ENCODE measurements around the gene UBN1.

GRCh38 chr16:4799171-4799855, 48.0 kb upstream of the UBN1 start:
- TF ChIP-seq, protein P1, sequence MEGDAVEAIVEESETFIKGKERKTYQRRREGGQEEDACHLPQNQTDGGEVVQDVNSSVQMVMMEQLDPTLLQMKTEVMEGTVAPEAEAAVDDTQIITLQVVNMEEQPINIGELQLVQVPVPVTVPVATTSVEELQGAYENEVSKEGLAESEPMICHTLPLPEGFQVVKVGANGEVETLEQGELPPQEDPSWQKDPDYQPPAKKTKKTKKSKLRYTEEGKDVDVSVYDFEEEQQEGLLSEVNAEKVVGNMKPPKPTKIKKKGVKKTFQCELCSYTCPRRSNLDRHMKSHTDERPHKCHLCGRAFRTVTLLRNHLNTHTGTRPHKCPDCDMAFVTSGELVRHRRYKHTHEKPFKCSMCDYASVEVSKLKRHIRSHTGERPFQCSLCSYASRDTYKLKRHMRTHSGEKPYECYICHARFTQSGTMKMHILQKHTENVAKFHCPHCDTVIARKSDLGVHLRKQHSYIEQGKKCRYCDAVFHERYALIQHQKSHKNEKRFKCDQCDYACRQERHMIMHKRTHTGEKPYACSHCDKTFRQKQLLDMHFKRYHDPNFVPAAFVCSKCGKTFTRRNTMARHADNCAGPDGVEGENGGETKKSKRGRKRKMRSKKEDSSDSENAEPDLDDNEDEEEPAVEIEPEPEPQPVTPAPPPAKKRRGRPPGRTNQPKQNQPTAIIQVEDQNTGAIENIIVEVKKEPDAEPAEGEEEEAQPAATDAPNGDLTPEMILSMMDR (IDR thresholded peaks at IDR 0.05; ENCODE audit: low read depth, low read length, missing input control) = no peak
- no peak for TF ChIP-seq HNF4A (conservative IDR thresholded peaks at IDR 0.05)
- TF ChIP-seq ATF3 (IDR thresholded peaks at IDR 0.05) = no peak
- no peak for TF ChIP-seq SP1 (IDR thresholded peaks at IDR 0.05)
- TF ChIP-seq EGR1 (IDR thresholded peaks at IDR 0.05; ENCODE audit: low read depth in 2 of 2) = no peak
- TF ChIP-seq YY1 (IDR thresholded peaks at IDR 0.05) = no peak

Data from liver (tissue), 3 donors.